ENCODE data around the gene HERC5.

GRCh38 chr4:88418411-88418810, 38.5 kb upstream of the HERC5 start:
- TF ChIP-seq, protein P1, sequence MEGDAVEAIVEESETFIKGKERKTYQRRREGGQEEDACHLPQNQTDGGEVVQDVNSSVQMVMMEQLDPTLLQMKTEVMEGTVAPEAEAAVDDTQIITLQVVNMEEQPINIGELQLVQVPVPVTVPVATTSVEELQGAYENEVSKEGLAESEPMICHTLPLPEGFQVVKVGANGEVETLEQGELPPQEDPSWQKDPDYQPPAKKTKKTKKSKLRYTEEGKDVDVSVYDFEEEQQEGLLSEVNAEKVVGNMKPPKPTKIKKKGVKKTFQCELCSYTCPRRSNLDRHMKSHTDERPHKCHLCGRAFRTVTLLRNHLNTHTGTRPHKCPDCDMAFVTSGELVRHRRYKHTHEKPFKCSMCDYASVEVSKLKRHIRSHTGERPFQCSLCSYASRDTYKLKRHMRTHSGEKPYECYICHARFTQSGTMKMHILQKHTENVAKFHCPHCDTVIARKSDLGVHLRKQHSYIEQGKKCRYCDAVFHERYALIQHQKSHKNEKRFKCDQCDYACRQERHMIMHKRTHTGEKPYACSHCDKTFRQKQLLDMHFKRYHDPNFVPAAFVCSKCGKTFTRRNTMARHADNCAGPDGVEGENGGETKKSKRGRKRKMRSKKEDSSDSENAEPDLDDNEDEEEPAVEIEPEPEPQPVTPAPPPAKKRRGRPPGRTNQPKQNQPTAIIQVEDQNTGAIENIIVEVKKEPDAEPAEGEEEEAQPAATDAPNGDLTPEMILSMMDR (IDR thresholded peaks at IDR 0.05; ENCODE audit: poor library complexity, severe bottlenecking): no peak
- TF ChIP-seq POLR2AphosphoS5 (IDR thresholded peaks at IDR 0.05) (no peak), REST (IDR thresholded peaks at IDR 0.05; ENCODE audit: borderline replicate concordance) (no peak)

Data from neural cell (in vitro differentiated cells).